HG03045 (cell line): ENCODE results near the gene XKR3.
"Not testable (repeated sequence)": the region's sequence is repeated elsewhere in the genome, so short reads cannot be mapped to it uniquely, and the experiment has no call there.

Experiments
- ATAC-seq: cut with Tn5 transposase; IDR thresholded peaks from one replicate; pipeline ENCODE4 v1.9.1; 2021; ENCODE audit warnings: mild to moderate bottlenecking, moderate library complexity; ENCODE audit not compliant: unreplicated experiment

The XKR3 gene

DNA sequence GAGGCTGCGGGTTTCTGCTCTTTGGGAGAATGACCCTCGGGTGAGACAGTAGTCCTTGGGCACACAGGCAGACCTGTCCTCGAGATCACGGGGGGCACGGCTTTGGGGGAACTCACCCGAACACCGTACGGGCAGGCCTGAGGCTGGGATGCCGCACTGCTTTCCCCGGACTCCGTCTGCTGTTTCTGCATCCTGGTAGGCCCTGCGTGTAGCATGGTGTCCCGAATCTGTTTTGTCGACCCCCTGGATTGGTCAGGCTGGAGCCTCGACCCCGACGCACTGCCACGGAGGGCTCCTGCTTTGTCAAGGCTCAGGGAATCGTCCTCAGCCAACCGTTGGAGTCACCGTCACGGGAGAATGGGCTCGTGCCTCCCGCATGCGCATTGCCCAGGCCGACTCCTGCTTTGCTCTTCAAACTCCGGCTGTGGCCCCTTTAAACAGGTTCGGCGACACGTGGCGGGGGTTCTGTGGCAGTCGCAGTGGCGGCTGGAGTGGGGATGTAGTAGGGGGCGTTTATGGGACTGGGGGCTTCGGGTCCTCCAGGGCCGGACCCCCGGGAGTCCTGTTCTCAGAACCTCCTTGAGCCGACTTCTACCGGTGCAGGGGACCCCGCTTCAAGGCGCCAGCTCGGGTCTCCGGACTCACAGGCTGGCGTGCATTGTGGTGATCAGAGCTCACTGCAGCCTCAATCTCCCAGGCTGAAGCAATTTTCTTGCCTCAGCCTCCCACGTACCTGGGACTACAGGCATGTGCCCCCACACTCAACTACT lies 76.9 kb downstream of the XKR3 start:
- ATAC-seq: not testable (repeated sequence)

DNA sequence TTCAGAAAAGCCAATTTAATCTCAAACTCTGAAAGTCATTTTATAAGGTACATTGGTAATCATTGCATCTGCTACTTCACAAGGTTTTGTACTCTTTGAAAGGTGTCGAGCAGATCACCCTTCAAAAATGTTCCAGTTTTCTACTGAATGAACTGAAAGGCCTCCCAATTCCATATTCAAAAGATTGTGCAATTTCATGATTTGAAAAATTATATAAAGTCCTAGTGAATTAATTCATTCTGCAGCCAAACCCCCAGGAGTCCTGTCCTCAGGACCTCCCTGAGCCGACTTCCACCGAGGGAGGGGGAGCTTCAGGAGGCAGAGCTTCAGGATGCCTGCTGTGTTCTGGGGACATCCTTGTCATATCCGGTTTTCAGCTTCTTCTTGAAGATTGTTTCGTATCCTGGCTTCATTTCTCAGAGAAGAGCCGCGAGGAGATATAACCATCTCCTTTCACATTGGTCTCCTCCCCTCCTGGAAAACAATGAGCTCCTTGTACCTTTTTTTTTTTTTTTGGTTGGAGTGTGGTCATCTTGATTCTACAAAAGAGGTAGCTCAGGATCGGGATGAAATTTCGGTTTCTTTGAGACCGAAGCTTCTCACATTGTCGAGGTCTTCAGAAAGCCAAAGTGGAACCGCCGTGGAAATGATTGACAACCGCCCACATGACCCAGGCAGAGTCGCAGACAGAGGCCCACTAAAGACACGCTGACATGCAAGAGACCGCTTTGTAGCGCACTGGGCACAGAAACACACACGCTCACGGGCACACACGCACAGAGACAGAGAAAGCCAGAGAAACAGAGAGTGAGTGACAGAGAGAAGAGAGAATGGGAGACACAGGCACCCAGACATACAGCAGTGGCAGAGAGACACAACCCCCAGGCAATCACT lies 77.7 kb downstream of the XKR3 start:
- ATAC-seq: not testable (repeated sequence)

DNA sequence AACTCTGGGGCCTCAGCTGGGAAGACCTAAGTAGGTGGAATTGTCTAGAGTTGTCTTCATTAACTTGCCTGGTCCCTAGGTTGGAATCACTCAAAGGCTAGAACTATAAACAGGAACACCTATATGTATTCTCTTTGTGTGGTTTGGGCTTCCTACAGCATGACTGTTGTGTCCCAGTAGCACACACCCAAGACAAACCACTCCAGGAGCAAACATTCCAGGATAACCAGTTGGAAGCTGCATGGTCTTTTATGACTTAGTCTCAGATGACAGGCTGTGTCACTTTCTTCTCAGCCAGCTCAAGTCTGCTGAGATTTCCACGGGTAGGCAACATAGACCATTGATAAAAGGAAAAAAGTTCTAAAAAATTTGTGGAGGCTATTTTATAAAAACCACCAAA lies 90.9 kb downstream of the XKR3 start:
- not testable (repeated sequence) for ATAC-seq
